ENCODE measurements around the gene CCDC86.

CCDC86 gene

GRCh38 chr11:60891103-60891741 is 49.3 kb downstream of the CCDC86 start:
- no peak for DNase-seq (ENCODE audit: low read depth)

- DNase-seq (ENCODE audit: low read depth), result no peak
These were observed 53.8 kb downstream of the CCDC86 start for GRCh38 chr11:60895687-60896086.

GRCh38 chr11:60897496-60897895 is 55.6 kb downstream of the CCDC86 start:
- DNase-seq (ENCODE audit: low read depth), result no peak

- DNase-seq (ENCODE audit: low read depth), result no peak
These were observed 57.4 kb downstream of the CCDC86 start for GRCh38 chr11:60899046-60899936.

GRCh38 chr11:60899977-60900376 is 58.1 kb downstream of the CCDC86 start:
- DNase-seq (ENCODE audit: low read depth), result no peak
